Measurements from ENCODE around the gene NSMF. TPM values are rescaled to one million over a fixed set of nuclear protein-coding genes. Genes with fewer than 3 reads are reported as not detected.

The NSMF gene
- total RNA-seq, 1 donor from 2014 or later = 20.4 TPM

- no peak for DNase-seq (ENCODE audit: low read depth)
Observed at GRCh38 chr9:137492464-137493363, 33.6 kb upstream of the NSMF start.

- DNase-seq (ENCODE audit: low read depth) = no peak
Observed at GRCh38 chr9:137491735-137492432, 32.8 kb upstream of the NSMF start.

DNA sequence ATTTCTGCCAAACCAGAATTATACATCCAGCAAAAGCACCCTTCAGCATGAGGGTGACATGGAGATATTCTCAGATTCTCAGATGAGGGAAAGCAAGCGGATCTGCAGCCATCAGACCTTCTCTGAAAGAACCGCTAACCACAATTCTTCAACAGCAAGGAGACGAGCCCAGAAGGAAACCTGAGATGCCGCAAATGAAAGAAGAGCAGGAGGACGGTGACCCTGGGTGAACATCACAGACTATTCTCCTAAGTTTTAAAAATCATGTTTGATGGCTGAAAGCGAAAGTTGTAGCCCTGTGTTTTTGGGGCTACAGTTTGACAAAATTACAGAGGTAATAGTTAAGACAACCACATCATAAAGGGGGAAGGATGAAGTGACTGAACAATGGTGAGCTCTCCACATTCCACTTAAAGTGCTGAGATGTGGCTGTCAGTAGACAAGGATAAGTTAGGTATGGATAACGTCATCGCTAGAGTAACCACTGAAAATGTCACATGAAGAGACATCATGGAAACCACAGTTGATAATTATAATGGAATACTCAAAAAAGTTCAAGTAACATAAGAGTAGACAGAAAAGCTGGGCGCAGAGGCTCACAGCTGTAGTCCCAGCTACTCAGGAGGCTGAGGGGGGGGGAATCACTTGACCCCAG, 31.5 kb upstream of the NSMF start:
- no peak for DNase-seq (ENCODE audit: low read depth)

GRCh38 chr9:137488906-137489305, 29.8 kb upstream of the NSMF start:
- no peak for DNase-seq (ENCODE audit: low read depth)

DNA sequence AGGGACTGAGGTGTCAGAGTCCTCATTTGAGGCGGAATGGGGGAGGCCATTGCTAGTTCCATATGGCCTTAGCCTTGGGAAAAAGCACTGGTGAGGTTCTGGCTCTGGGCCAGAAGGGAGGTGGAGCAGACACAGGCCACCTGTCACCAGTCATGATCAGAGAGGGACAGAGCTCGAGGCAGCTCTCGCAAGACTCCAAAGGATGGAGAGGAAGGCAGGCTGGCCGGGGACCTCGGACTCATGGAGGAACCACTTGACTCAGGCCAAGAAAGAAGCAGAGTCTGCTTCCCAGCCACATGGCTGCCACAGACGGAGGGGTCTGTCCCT, 29.2 kb upstream of the NSMF start:
- no peak for DNase-seq (ENCODE audit: low read depth)

DNA sequence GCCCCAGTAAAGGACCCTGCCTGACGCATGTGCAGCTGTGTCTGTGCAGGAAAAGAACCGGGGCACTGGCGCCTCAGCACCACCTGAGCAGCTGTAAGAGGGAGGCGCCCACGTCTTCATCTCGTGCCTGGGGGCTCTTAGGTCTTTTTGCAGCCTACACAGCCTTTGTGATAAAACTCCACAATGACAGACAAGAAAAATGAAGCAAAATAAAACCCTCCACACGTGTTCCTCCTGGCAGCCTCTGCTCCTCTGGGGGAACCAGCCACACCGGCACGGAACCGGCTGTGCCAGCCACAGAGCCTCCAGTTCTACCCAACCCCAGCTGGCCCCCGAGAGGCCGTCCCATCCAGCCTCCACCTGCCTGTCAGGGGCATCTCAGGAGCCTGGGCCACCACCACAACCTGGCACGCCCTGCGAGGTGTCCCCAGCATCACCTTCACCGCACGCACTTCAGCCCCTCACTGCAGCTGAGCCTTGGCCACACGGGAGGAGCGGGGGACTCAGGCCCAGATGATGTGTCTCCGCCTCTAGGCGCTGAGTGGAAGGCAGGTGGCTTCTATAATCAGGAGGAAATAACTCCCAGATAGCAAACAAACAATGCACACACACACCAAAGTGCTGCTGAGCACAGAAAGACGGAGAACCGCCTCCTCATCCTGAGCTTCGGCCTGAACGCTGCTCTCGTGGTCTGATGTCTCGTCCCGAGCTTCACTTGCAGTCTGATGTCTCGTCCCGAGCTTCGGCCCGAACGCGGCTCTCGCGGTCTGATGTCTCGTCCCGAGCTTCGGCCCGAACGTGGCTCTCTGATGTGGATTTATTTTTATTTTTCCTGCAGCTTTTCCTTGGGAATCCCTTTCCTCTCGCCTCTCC, 28.6 kb upstream of the NSMF start:
- DNase-seq (ENCODE audit: low read depth) = no peak

DNA sequence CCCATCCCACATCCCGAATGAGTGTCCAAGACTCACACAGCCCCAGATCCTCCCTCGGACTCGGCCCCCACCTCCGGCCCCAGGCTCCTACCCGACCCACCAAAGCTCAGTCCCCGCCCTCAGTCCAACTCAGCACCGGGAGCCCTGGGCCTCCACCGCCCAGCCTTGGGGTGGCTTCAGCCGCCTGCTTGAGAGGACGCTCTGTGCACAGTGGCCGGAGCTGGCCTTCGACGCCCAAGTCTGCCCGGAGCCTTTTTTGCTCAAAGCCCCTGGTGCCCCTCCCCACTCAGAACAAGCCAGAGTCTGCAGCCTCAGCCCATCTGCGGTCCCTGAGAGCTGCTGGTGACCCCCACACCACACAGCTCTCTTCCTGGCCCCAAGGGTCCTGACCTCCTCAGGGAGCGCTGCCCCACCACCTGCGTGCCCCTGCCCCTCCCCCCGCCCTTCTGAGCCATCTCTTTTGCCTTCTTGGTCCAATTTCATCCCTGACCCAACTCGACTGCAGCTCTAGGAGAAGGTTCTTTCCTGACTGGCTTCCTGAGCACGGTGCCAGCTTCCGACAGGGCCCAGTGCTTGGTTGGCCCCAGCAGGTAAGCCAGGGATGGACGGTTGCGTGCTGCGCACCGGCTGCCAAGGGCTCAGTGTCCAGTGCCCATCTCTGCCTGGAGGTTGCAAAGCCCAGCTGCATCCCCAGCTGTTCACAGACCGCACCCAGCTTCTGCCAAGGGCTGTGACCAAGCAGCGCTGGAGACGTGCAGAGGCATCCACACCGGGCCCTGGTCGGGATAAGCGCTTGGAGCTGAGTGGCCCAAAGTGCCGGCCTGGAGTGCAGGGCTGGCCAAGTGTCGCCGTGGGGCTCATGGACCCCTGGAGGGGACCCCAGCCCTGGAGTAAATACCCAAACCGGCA, 27.7 kb upstream of the NSMF start:
- DNase-seq (ENCODE audit: low read depth) = no peak

DNA sequence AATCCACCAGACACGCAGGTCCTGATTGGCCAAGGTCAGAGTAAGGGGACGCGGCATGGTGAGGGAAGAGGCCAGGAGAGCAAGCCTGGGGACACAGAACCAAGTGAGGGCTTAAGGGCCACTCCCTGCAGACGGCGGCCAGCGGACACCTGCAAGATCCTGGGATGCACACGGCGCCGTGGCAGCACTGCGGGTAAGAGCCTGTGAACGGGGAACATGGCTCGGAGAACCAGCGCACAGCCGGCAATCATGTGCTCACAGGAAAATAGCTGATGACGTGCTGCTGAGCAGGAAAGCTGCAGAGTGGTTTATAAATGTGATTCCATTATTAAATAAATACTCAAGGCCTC, 27.0 kb upstream of the NSMF start:
- no peak for DNase-seq (ENCODE audit: low read depth)

DNA sequence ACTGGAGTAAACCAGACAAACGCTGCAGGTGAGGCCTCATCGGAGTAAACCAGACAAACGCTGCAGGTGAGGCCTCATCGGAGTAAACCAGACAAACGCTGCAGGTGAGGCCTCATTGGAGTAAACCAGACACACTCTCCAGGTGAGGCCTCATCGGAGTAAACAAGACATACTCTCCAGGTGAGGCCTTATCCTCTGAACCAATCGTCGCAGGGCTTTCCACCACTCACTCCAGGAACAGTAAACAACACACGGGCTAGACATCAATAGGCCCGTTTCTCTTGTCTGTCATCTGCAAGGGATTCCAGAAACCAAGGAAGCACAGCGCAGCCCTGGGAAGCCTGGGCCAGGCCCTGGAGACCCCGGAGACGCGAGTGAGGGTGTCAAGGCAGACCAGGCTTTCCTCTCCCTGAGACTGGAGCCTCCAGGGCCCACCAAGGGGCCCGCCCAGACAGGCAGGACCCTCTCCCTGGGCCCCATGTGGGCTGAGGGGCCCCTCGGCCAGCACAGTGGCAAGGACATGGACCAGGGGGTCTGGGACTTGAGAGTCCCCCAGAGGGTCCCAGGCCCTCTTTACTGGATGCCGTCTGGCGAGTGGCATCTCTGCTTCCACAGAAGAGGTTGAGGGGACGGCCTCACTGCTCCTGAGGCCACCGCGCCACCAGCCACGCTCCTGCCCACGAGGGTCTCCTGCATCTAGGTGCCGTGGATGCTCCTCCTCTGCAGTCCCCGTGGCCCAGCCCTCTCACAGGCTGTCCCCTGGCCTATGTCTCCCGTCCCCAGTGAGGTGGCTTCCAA, 26.4 kb upstream of the NSMF start:
- DNase-seq (ENCODE audit: low read depth) = no peak

DNA sequence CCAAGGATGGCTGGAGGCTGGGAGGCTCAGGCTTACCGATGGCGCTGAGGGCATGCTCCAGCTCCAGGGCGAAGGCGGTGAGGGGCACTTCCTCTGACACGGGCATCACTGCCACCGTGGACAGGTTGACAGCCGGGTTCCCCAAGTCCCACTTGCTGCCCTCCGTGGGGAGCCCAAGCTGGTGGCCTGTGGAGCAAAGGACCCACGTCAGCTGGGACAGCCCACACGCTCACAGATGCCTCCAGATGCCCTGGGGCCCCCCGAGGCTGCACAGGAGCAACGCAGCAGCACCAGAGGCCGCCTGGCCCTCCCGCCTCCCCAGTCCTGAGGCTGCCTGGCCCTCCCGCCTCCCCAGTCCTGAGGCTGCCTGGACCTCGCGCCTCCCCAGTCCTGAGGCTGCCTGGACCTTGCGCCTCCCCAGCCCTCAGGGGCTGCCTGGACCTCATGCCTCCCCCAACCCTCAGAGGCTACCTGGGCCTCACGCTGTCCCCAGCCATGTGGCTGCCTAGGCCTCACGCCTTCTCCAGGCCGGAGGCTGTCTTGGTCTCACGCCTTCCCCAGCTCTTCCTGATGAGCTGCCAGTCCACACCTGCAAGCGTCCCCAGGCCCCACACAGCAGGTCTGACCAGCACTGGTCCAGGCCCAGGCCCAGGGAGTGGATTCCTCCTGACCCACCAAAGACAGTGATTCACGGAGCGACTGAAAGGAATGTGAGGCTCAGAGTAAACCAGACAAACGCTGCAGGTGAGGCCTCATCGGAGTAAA, 25.6 kb upstream of the NSMF start:
- no peak for DNase-seq (ENCODE audit: low read depth)

GRCh38 chr9:137482094-137482781, 23.1 kb upstream of the NSMF start:
- DNase-seq (ENCODE audit: low read depth) = peak; percentile 72

DNA sequence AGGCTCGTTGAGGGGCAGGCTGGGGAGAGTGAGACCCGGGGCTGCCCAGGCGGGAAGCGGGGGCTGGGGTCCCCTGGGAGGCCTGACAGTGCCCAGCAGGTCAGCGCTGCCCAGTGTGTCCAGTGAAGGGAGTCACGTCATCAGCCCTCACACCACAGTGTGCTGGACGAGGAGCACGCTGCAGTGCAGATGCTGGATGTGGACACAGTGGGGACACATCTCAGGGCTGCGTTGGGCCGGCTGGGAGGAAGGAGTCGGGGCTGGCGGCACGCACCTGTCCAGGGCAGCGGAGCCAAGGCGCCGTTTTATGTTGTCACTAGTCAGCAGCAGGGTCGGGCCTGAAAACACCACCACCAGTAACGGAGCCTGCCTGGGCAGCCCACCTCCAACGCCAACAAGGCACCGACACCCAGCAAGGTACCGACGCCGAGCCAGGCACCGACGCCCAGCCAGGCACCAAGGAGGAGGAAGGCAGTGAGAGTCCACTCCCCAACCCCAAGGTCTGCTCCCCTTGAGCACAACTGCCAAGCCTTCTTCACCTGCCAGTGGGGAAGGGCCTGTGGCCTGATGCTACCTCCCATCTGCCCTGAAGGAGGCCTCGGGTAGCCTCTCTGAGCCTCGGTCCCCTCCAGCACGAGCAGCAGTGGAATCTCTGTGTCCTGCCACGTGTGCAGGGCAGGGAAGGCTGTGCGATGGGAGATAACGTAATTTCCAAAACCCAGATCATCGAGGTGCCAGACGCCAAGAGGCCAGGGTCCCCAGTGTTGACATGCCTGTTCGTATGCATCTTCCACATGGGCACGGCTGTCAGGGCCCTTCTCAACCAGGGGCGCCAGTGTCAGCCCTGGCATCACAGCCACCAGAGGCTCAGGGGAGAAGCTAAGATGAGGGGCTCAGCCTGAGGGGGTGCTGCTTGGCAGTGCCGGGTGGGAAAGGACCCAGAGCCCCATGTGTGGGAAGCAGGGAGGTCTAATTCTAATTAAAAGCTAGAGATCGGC, 21.9 kb upstream of the NSMF start:
- no peak for DNase-seq (ENCODE audit: low read depth)

DNA sequence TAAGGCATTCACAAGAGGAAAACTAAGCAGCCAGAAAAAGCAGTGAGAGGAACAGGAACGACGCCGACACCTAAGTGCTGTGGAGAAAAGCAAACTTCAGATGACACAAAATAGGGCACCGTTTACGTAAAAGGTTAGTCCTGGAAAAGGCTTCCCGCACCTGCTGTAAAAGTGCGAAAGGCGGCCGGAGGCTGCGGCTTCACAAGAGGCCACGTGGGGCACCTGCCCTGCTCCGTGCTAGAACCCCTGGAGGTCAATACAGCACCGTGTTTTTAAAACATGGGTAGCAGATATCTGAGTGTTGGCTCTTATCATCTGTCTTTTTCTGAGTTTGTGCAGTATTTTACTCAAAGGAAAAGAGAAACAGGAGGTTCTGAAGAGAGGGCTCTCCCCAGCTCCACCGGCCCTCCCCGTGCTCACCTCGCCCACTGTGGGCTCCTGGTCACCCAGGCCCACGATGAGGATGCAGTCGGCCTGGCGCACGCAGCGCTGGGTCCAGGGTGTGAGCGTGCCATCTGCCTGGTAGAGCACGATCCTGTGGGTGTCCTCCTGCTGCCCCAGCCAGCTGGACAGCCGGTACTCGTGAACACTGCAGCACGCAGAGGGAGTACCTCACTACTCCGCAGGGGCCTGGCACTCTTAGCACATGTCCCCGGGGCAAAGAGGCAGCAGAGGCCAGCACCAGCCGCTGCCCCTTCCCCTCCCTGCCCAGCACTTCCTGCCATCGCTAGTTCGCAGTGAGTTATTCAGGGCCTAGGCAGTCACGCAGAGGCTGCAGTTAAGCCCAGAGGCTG, 21.0 kb upstream of the NSMF start:
- DNase-seq (ENCODE audit: low read depth) = no peak

DNA sequence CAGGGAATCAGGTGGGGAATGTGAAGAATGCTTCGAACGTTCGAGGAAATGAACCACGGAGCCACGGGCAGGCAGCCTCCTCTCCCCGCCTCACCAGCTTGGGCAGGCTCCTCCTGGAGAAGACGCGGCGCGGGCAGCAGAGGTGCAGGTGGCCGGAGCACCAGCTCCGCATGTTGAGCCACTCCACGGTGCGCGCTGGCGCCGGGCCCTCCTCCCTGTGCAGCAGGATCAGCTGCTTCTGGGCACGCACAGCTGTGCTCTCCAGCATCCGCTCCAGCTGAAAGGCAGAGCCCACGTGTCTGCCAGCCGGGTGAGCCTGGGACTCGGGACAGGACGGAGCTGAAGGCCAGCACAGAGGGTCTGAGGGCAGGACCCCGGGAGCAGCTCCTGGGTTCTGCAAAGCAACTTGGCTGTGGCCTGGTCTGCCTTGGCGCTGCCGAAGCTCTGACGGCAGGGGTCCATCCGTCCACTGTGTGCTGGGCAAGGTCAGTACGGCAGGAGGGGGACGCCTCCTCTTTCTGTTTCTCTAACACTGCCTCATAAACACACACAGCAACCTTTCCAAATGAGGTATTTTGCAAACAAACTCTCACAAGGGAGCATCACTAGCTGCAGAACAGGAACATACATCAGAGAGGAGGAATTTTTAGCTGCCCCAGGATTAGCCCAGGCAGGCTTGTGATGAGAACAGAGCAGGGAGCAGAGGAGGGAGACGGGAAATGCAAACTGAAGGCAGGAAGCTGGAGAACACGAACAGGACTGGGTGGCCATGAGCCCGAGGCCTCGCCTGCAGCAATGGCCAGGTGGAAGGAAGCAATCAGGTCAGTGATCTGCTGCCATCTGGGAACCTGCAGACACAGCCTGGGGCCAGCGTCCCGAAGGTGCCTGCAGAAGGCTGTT, 20.1 kb upstream of the NSMF start:
- DNase-seq (ENCODE audit: low read depth) = no peak

DNA sequence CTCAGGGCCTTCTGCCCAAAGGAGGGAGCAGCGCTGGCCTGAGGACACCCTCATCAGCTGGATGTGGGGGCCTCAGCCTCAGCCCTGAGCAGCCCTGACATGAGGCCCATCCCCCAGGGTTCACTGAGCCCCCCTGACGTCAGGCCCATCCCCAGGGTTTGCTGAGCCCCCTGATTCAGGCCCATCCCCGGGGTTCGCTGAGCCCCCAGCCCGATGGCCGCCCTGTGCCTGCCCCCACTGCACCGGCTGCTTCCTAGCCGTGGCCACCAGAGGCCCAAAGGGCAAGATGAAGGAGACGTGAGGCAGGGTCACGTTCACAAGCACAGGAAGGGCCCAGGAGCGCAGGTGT, 19.5 kb upstream of the NSMF start:
- DNase-seq (ENCODE audit: low read depth) = no peak

Measured in renal cortical epithelial cell (primary cell).